ENCODE measurements around the gene LPIN1.

GRCh38 chr2:11837875-11838734 lies 91.7 kb downstream of the LPIN1 start:
- TF ChIP-seq POLR2AphosphoS5 (IDR thresholded peaks at IDR 0.05) (no peak), CTCF (IDR thresholded peaks at IDR 0.05) (no peak), POLR2A (IDR thresholded peaks at IDR 0.05) (no peak), EP300 (IDR thresholded peaks at IDR 0.05) (no peak)
